SK-N-SH (cell line): Measurements from ENCODE around the gene PNKP. TPM values are rescaled to one million over a fixed set of nuclear protein-coding genes. Genes with fewer than 3 reads are reported as not detected.

Experiments
- CTCF ChIA-PET: fragments of 300-600, 350-600 bp; formaldehyde crosslinking; extraction: SDS; loops from one replicate; lab custom pipeline; 2021; lab: Yijun Ruan, JAX
- POLR2A ChIA-PET: fragments of 350-600 bp; sonication (Branson Sonifier 250); formaldehyde crosslinking; extraction: SDS; loops from one replicate; lab custom pipeline; 2020; ENCODE audit warnings: antibody characterized with exemption, inconsistent platforms; lab: Yijun Ruan, JAX
- DNase-seq: peaks from one replicate; pipeline ENCODE4 v3.0.0; 2012
- H2AFZ ChIP-seq: fragments of 200-600 bp; sonication (generic); 2 replicates; pipeline ENCODE4 v1.8.1; 2016; ENCODE audit warnings: antibody characterized with exemption, mild to moderate bottlenecking, low read depth
- H3F3A ChIP-seq: fragments of 200-600 bp; sonication (generic); replicated peaks from 2 replicates; pipeline ENCODE3; 2016; ENCODE audit warnings: antibody characterized with exemption, mild to moderate bottlenecking; ENCODE audit not compliant: insufficient read depth
- H3K27ac ChIP-seq, 2 experiments: fragments of 200-500 bp in 1 of 2; fragments of 200-600 bp in 1 of 2; sonication (Bioruptor generic) in 1 of 2; sonication (generic), shearing (Covaris generic) in 1 of 2; 2 replicates each; pipeline versions ENCODE4 v1.5.1 to v1.6.1; 2014 to 2016; ENCODE audit warnings: low read depth in 2 of 2, inconsistent platforms in 1 of 2, low read length in 1 of 2, mild to moderate bottlenecking in 1 of 2, mixed read lengths in 1 of 2
- H3K27me3 ChIP-seq: fragments of 200-600 bp; sonication (generic), shearing (Covaris generic); 2 replicates; pipeline ENCODE4 v1.6.1; 2016; ENCODE audit warnings: mixed run types; ENCODE audit not compliant: insufficient read depth
- H3K36me3 ChIP-seq, 2 experiments: fragments of 200-500 bp in 1 of 2; fragments of 200-600 bp in 1 of 2; sonication (Bioruptor generic) in 1 of 2; sonication (generic) in 1 of 2; replicated peaks in 1 of 2; 2 replicates each; pipeline versions ENCODE3 to v1.5.1; 2014 to 2016; ENCODE audit warnings: low read length in 1 of 2, mild to moderate bottlenecking in 1 of 2; ENCODE audit not compliant: insufficient read depth in 2 of 2, control insufficient read depth in 1 of 2
- H3K4me1 ChIP-seq, 2 experiments: fragments of 200-500 bp in 1 of 2; fragments of 200-600 bp in 1 of 2; sonication (Bioruptor generic) in 1 of 2; sonication (generic), shearing (Covaris generic) in 1 of 2; 2 replicates each; pipeline versions ENCODE4 v1.5.1 to v1.6.1; 2014 to 2016; ENCODE audit warnings: low read depth in 1 of 2, low read length in 1 of 2, mixed run types in 1 of 2; ENCODE audit not compliant: insufficient read depth in 2 of 2, control insufficient read depth in 1 of 2
- H3K4me2 ChIP-seq: fragments of 200-600 bp; sonication (generic), shearing (Covaris generic); 2 replicates; pipeline ENCODE4 v1.6.1; 2017; ENCODE audit warnings: mixed run types
- H3K4me3 ChIP-seq, 2 experiments: fragments of 200-500 bp in 1 of 2; fragments of 200-600 bp in 1 of 2; sonication (Bioruptor generic) in 1 of 2; sonication (generic), shearing (Covaris generic) in 1 of 2; 2 replicates each; pipeline versions ENCODE4 v1.5.1 to v1.8.1; 2014 to 2016; ENCODE audit warnings: low read depth in 2 of 2, inconsistent platforms in 1 of 2, low read length in 1 of 2, mild to moderate bottlenecking in 1 of 2, mixed read lengths in 1 of 2, moderate library complexity in 1 of 2
- H3K79me2 ChIP-seq: fragments of 200-600 bp; sonication (generic); 2 replicates; pipeline ENCODE4 v1.8.1; 2017; ENCODE audit warnings: mild to moderate bottlenecking; ENCODE audit not compliant: insufficient read depth
- H3K9ac ChIP-seq: fragments of 200-600 bp; sonication (generic); 2 replicates; pipeline ENCODE4 v1.6.1; 2017; ENCODE audit warnings: mixed run types
- H3K9me2 ChIP-seq: fragments of 200-600 bp; sonication (generic); 2 replicates; pipeline ENCODE4 v1.6.1; 2017; ENCODE audit warnings: mixed run types
- H3K9me3 ChIP-seq: fragments of 200-600 bp; sonication (generic); 2 replicates; pipeline ENCODE4 v1.6.1; 2017; ENCODE audit warnings: mixed run types, mild to moderate bottlenecking, moderate library complexity
- H4K20me1 ChIP-seq: fragments of 200-600 bp; sonication (generic); 2 replicates; pipeline ENCODE4 v1.6.1; 2017; ENCODE audit warnings: mild to moderate bottlenecking, mixed run types; ENCODE audit not compliant: insufficient read depth
- CHD2 ChIP-seq: fragments of 150-350 bp; IDR thresholded peaks from 2 replicates; pipeline ENCODE4 v1.6.1; 2018; ENCODE audit warnings: low read length; ENCODE audit not compliant: partially characterized antibody
- CTCF ChIP-seq: fragments of 200-600 bp; sonication (generic); IDR thresholded peaks from 2 replicates; pipeline ENCODE4 v1.6.1; 2017; ENCODE audit warnings: antibody characterized with exemption, mild to moderate bottlenecking, moderate library complexity
- EZH2phosphoT487 ChIP-seq: fragments of 200-600 bp; sonication (generic); IDR thresholded peaks from 2 replicates; pipeline ENCODE4 v1.6.1; 2017; ENCODE audit warnings: low read depth, mixed run types, mild to moderate bottlenecking, antibody characterized with exemption, moderate library complexity, borderline replicate concordance
- GABPA ChIP-seq: IDR thresholded peaks from 2 replicates; pipeline ENCODE4 v1.4.0; 2012; ENCODE audit warnings: low read depth, mild to moderate bottlenecking
- JUND ChIP-seq: IDR thresholded peaks from 2 replicates; pipeline ENCODE4 v1.4.0; 2012
- MAX ChIP-seq: IDR thresholded peaks from 2 replicates; pipeline ENCODE4 v1.4.0; 2012; ENCODE audit warnings: low read depth
- MEF2A ChIP-seq: IDR thresholded peaks from 2 replicates; pipeline ENCODE4 v1.4.0; 2012; ENCODE audit warnings: low read depth, borderline replicate concordance
- NRF1 ChIP-seq: IDR thresholded peaks from 2 replicates; pipeline ENCODE4 v1.6.1; 2012; ENCODE audit warnings: low read depth, mild to moderate bottlenecking, low read length
- PBX3 ChIP-seq: IDR thresholded peaks from 2 replicates; pipeline ENCODE4; 2012
- RAD21 ChIP-seq: IDR thresholded peaks from 2 replicates; pipeline ENCODE4 v1.6.1; 2012; ENCODE audit warnings: mild to moderate bottlenecking, low read length
- RCOR1 ChIP-seq: fragments of 150-350 bp; IDR thresholded peaks from 2 replicates; pipeline ENCODE4 v1.6.1; 2017; ENCODE audit warnings: antibody characterized with exemption, low read length
- RXRA ChIP-seq: IDR thresholded peaks from 2 replicates; pipeline ENCODE4 v1.4.0; 2012; ENCODE audit warnings: low read depth, mild to moderate bottlenecking, borderline replicate concordance
- SIN3A ChIP-seq: IDR thresholded peaks from 2 replicates; pipeline ENCODE4 v1.6.1; 2012; ENCODE audit warnings: low read depth, mild to moderate bottlenecking, low read length, moderate library complexity, borderline replicate concordance
- TAF1 ChIP-seq: IDR thresholded peaks from 2 replicates; pipeline ENCODE4 v1.6.1; 2012; ENCODE audit warnings: low read depth, mild to moderate bottlenecking, low read length, moderate library complexity, borderline replicate concordance
- TEAD4 ChIP-seq: IDR thresholded peaks from 2 replicates; pipeline ENCODE4 v1.4.0; 2012; ENCODE audit warnings: mild to moderate bottlenecking, borderline replicate concordance; ENCODE audit not compliant: insufficient read depth
- USF1 ChIP-seq: IDR thresholded peaks from 2 replicates; pipeline ENCODE4 v1.4.0; 2012; ENCODE audit warnings: low read depth, borderline replicate concordance
- USF2 ChIP-seq: fragments of 150-350 bp; IDR thresholded peaks from 2 replicates; pipeline ENCODE4 v1.6.1; 2017; ENCODE audit warnings: antibody characterized with exemption, low read length, low read depth, borderline replicate concordance
- YY1 ChIP-seq: IDR thresholded peaks from 2 replicates; pipeline ENCODE4 v1.4.0; 2012; ENCODE audit warnings: low read depth, mild to moderate bottlenecking
- ZBTB33 ChIP-seq: IDR thresholded peaks from 2 replicates; pipeline ENCODE4 v1.4.0; 2012; ENCODE audit warnings: low read depth, borderline replicate concordance
- WGBS: methylation state at CpG from one replicate; pipeline ENCODE4 v1.1.6; 2017; ENCODE audit warnings: low lambda C conversion rate; 5-methylcytosine and 5-hydroxymethylcytosine counted together
- polyA plus RNA-seq, 3 experiments: library from polyadenylated mRNA; depleted of rRNA; stranded (reverse); fragments of >200 nt; gene quantifications; 2 replicates each; pipeline ENCODE4 v1.2.3, GENCODE V29; 2012

The PNKP gene
- polyA plus RNA-seq, 1 of the 3 experiments (the other 2 are of a cell fraction), result 52.0 TPM

- TF ChIP-seq MEF2A (no peak), MAX (no peak)
These were observed 30.4 kb downstream of the PNKP start (continued) for GRCh38 chr19:49837009-49837310.

- no peaks in the 10 kb centered on the region for H3K9me3 ChIP-seq
- POLR2A ChIA-PET, result no interaction called here
- no peak overlapping the region for H3K27ac ChIP-seq
- H3F3A ChIP-seq, result no peaks in the 10 kb centered on the region
- H4K20me1 ChIP-seq, result no peaks in the 10 kb centered on the region
- H3K9me2 ChIP-seq, result no peaks in the 10 kb centered on the region
- 97% methylated on average over 9 of the region's 20 CpGs for WGBS
- H3K27me3 ChIP-seq, result no peaks in the 10 kb centered on the region
- H3K79me2 ChIP-seq, result no peaks in the 10 kb centered on the region
- peaks cover 0 to 11% of the 10 kb centered on the region in 2 experiments; a peak in 1 of 4 replicates for H3K4me1 ChIP-seq
- H3K4me2 ChIP-seq, result no peak overlapping the region
- no peak overlapping the region for H3K9ac ChIP-seq
- DNase-seq, result peak; percentile 20
- peaks cover 19 to 77% of the 10 kb centered on the region in 2 experiments for H3K36me3 ChIP-seq
- CTCF ChIA-PET, result interaction anchor here (1.3 kb wide), 1 partner anchor 17 kb away, joined by 4 read pairs; no protein-coding TSS in a partner anchor
- no peak overlapping the region for H3K4me3 ChIP-seq
- TF ChIP-seq CTCF, result no peak
- no peak for TF ChIP-seq GABPA
- TF ChIP-seq RXRA, result no peak
- no peak for TF ChIP-seq SIN3A
- no peak for TF ChIP-seq MEF2A
- no peak for TF ChIP-seq USF2
- no peak for TF ChIP-seq PBX3
- no peak for TF ChIP-seq EZH2phosphoT487
- TF ChIP-seq NRF1, result no peak
- no peak for TF ChIP-seq USF1
- no peak for TF ChIP-seq TEAD4
- TF ChIP-seq JUND, result no peak
- TF ChIP-seq RCOR1, result no peak
- no peak for TF ChIP-seq RAD21
- TF ChIP-seq YY1, result no peak
- TF ChIP-seq ZBTB33, result no peak
- no peak for TF ChIP-seq CHD2
- TF ChIP-seq TAF1, result no peak
- H2AFZ ChIP-seq, result no peak overlapping the region
These were observed 31.0 kb downstream of the PNKP start for GRCh38 chr19:49836176-49837008.
